ENCODE results near the gene OPTN.

The OPTN gene

GRCh38 chr10:13158401-13158800 is 58.4 kb downstream of the OPTN start:
- in situ Hi-C loops (cut with MboI; ENCODE audit: low sequenced_read_pairs, unreplicated experiment): no loop called here
- DNase-seq (ENCODE audit: low spot score): no peak
- TF ChIP-seq, protein P1, sequence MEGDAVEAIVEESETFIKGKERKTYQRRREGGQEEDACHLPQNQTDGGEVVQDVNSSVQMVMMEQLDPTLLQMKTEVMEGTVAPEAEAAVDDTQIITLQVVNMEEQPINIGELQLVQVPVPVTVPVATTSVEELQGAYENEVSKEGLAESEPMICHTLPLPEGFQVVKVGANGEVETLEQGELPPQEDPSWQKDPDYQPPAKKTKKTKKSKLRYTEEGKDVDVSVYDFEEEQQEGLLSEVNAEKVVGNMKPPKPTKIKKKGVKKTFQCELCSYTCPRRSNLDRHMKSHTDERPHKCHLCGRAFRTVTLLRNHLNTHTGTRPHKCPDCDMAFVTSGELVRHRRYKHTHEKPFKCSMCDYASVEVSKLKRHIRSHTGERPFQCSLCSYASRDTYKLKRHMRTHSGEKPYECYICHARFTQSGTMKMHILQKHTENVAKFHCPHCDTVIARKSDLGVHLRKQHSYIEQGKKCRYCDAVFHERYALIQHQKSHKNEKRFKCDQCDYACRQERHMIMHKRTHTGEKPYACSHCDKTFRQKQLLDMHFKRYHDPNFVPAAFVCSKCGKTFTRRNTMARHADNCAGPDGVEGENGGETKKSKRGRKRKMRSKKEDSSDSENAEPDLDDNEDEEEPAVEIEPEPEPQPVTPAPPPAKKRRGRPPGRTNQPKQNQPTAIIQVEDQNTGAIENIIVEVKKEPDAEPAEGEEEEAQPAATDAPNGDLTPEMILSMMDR (IDR thresholded peaks at IDR 0.05; ENCODE audit: borderline replicate concordance, control extremely low read depth, extremely low read depth, insufficient read depth, missing control alignments): no peak

- TF ChIP-seq, protein P1 (IDR thresholded peaks at IDR 0.05; ENCODE audit: borderline replicate concordance, control extremely low read depth, extremely low read depth, insufficient read depth, missing control alignments): peak; percentile 81
- in situ Hi-C loops (cut with MboI; ENCODE audit: low sequenced_read_pairs, unreplicated experiment): no loop called here
- peak; percentile 98 for DNase-seq (ENCODE audit: low spot score)
Measured at GRCh38 chr10:13160934-13161856, 61.2 kb downstream of the OPTN start, which contains the start of gene MCM10. TSS of gene MCM10 (plus strand) at chr10:13161558. CDS start at chr10:13164203, 2,645 bp downstream.

- TF ChIP-seq, protein P1 (IDR thresholded peaks at IDR 0.05; ENCODE audit: borderline replicate concordance, control extremely low read depth, extremely low read depth, insufficient read depth, missing control alignments): no peak
- peak; percentile 36 for DNase-seq (ENCODE audit: low spot score)
- in situ Hi-C loops (cut with MboI; ENCODE audit: low sequenced_read_pairs, unreplicated experiment): no loop called here
Measured at GRCh38 chr10:13161857-13162271, 61.9 kb downstream of the OPTN start.

DNA sequence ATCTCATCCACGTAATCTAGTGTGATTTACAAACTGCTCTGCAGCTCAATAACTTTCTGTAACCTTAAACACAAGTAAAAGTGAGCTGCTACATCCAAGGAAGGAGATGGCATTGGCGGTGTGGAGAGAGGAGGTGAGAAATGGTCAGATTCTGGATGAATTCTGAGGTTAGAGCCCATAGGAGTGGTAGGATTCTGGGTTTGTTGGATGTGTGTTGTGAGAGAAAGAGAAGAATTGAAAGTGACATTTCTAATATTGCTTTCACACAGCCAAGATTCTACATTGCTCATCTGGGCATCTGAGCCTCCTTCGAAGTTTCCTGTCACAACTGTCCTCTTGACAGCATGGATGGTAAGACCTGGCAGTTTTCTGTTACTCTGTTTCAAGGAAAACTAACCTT is 63.9 kb downstream of the OPTN start:
- TF ChIP-seq, protein P1 (IDR thresholded peaks at IDR 0.05; ENCODE audit: borderline replicate concordance, control extremely low read depth, extremely low read depth, insufficient read depth, missing control alignments): no peak
- in situ Hi-C loops (cut with MboI; ENCODE audit: low sequenced_read_pairs, unreplicated experiment): no loop called here

GRCh38 chr10:13165177-13165576 is 65.2 kb downstream of the OPTN start:
- TF ChIP-seq, protein P1 (IDR thresholded peaks at IDR 0.05; ENCODE audit: borderline replicate concordance, control extremely low read depth, extremely low read depth, insufficient read depth, missing control alignments): no peak
- DNase-seq (ENCODE audit: low spot score): no peak
- in situ Hi-C loops (cut with MboI; ENCODE audit: low sequenced_read_pairs, unreplicated experiment): no loop called here

More for the DNA sequence above, 63.9 kb downstream of the OPTN start:
- no peak for DNase-seq (ENCODE audit: low spot score)

DNA sequence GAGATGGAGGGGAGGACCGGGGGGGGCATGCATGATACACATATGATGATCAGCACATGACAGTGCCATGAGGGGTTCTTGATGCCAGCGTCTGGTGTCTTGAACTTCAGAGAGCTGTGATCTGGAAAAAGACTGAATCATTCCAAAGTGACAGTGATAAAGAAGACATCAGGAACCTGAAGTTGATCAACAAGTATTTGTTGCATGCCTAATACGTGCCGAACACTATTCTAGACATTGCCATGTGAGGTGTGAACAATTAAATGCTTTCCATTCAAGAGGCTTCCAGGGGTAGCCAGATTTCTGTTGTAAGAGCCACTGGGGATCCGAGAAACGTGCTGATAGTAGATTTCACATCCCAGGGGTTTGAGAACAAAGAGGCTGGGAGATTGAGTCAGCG is 67.6 kb downstream of the OPTN start:
- in situ Hi-C loops (cut with MboI; ENCODE audit: low sequenced_read_pairs, unreplicated experiment): no loop called here
- TF ChIP-seq, protein P1 (IDR thresholded peaks at IDR 0.05; ENCODE audit: borderline replicate concordance, control extremely low read depth, extremely low read depth, insufficient read depth, missing control alignments): no peak

More for the DNA sequence above, 67.6 kb downstream of the OPTN start:
- DNase-seq (ENCODE audit: low spot score): no peak
